Body of pancreas (tissue), 4 donors: Measurements from ENCODE around the gene CARHSP1. TPM values are rescaled to one million over a fixed set of nuclear protein-coding genes. Genes with fewer than 3 reads are reported as not detected.
"Not testable (repeated sequence)": the region's sequence is repeated elsewhere in the genome, so short reads cannot be mapped to it uniquely, and the experiment has no call there.

Source experiments
- ATAC-seq: fragments of 150-250 bp; one replicate; pipeline ENCODE4 v1.9.1; 2016
- DNase-seq, 4 donors: peaks; one replicate each; pipeline ENCODE4 v3.0.0-alpha.2; 2019
- H3K27ac ChIP-seq, 4 donors: fragments of 200-600 bp; sonication (generic); 1 replicate in 3 of 4; 2 replicates in 1 of 4; pipeline versions ENCODE4 v1.5.1 to v1.6.1; 2016 to 2019; ENCODE audit warnings: mild to moderate bottlenecking in 1 of 4, mixed read lengths in 1 of 4, moderate library complexity in 1 of 4
- H3K27me3 ChIP-seq, 2 donors: fragments of 200-600 bp; sonication (generic); one replicate each; pipeline ENCODE4 v1.6.0; 2016; ENCODE audit warnings: mild to moderate bottlenecking in 1 of 2
- H3K36me3 ChIP-seq, 2 donors: fragments of 200-600 bp; sonication (generic); replicated peaks in 1 of 2; 2 replicates each; pipeline ENCODE4 v1.5.1; 2016; ENCODE audit warnings: low read depth in 2 of 2; ENCODE audit not compliant: insufficient read depth in 1 of 2
- H3K4me1 ChIP-seq: fragments of 200-600 bp; sonication (generic); one replicate; pipeline ENCODE4 v1.6.0; 2016
- H3K4me3 ChIP-seq, 2 donors: fragments of 200-600 bp; sonication (generic); 1 replicate in 1 of 2; 2 replicates in 1 of 2; pipeline ENCODE4 v1.5.1; 2016 to 2019
- H3K9me3 ChIP-seq, 3 donors: fragments of 200-600 bp; sonication (generic); 1 replicate in 2 of 3; 2 replicates in 1 of 3; pipeline ENCODE4 v1.5.1; 2016
- CTCF ChIP-seq, 7 experiments: fragments of 450-650 bp in 4 of 7; fragments of 200-600 bp in 3 of 7; sonication (generic) in 3 of 7; IDR thresholded peaks; one replicate each; pipeline ENCODE4 v1.5.1; 2016 to 2019; ENCODE audit warnings: antibody characterized with exemption in 7 of 7
- POLR2A ChIP-seq, 3 donors: fragments of 450-650 bp; IDR thresholded peaks; one replicate each; pipeline ENCODE4 v1.6.1; 2016; ENCODE audit warnings: antibody characterized with exemption in 3 of 3, mild to moderate bottlenecking in 2 of 3
- WGBS, 2 donors: methylation state at CpG; one replicate each; pipeline ENCODE4 v1.1.5; 2017; 5-methylcytosine and 5-hydroxymethylcytosine counted together
- intact Hi-C: fragments of 100-400 bp; cut with DNase I; formaldehyde crosslinking; loops from one replicate; pipeline ENCODE4 v1.15.1; 2023
- total RNA-seq, 2 donors: library from RNA; depleted of rRNA; stranded (reverse); fragments of >200 nt; gene quantifications; one replicate each; pipeline ENCODE4 v1.1.0, GENCODE V29; 2016

CARHSP1 gene
- total RNA-seq, 2 donors from 2014 or later: 16.5 to 59.9 TPM

DNA sequence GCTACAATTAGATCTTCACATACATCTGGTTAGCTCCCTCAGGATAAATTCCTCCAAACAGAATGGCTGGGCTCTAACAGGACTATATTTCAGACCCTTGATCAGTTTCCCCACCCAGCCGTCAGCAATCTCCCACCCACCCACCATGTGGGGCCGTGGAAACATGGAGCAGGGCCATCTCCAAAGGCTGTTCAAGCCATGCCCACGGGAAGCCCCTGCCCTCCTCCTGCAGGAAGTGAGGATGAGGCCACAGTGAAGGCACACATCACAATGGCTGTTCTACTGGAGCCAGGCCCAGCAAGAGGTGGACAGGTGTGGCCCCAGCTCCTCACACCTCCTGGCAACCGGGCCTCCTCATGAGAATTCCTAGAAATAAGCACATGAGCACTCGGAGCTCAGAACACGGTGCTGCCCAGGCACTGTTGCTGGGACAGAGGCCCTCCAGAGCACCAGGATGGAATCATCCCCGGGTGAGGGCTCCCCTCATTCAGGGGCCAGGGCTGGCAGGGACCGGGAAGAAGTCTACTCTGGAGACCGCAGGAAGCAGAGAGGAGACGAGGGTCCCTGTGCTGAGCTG is 13.3 kb upstream of the CARHSP1 start, which contains the start of gene LITAFD:
Gene LITAFD (plus strand): TSS at position 311 of the 577 bp plus-strand sequence. CDS start 2,005 bp downstream, outside the sequence.
- Histone ChIP-seq H3K4me1 (peaks cover 29% of the 10 kb centered on the region), H3K9me3 (no peaks in the 10 kb centered on the region), H3K4me3 (no peak within 1 kb of the TSS), H3K27me3 (no peaks in the 10 kb centered on the region), H3K36me3 (no peaks in the 10 kb centered on the region), H3K27ac (no peak within 1 kb of the TSS)
- intact Hi-C loops: loop anchor here (5.0 to 10.0 kb wide), 2 partner anchors 225 to 317 kb away; no protein-coding TSS in a partner anchor
- ATAC-seq: no peak
- WGBS, 2 donors: 60 to 70% methylated on average over 6 to 8 of the region's 10 CpGs
- DNase-seq: no peak
- TF ChIP-seq POLR2A (IDR thresholded peaks at IDR 0.05): no peak
- no peak for TF ChIP-seq CTCF (IDR thresholded peaks at IDR 0.05)

GRCh38 chr16:8880839-8881510 is 12.2 kb upstream of the CARHSP1 start:
- no peak overlapping the region for H3K27ac ChIP-seq
- intact Hi-C loops: loop anchor here (5.0 to 10.0 kb wide), 2 partner anchors 224 to 316 kb away; no protein-coding TSS in a partner anchor
- WGBS, 2 donors: 79 to 81% methylated on average over 8 of the region's 8 CpGs
- peaks cover 21% of the 10 kb centered on the region for H3K4me1 ChIP-seq
- DNase-seq (no peak), ATAC-seq (no peak)
- TF ChIP-seq POLR2A (IDR thresholded peaks at IDR 0.05) (no peak), CTCF (IDR thresholded peaks at IDR 0.05) (no peak)
- no peaks in the 10 kb centered on the region for H3K9me3 ChIP-seq
- H3K27me3 ChIP-seq: no peaks in the 10 kb centered on the region
- no peak overlapping the region for H3K4me3 ChIP-seq
- H3K36me3 ChIP-seq: no peaks in the 10 kb centered on the region

- WGBS, 2 donors: 58 to 63% methylated on average over 6 of the region's 6 CpGs
- Histone ChIP-seq H3K4me1 (peaks cover 15% of the 10 kb centered on the region), H3K4me3 (no peak overlapping the region), H3K9me3 (no peaks in the 10 kb centered on the region), H3K27me3 (no peaks in the 10 kb centered on the region), H3K36me3 (no peaks in the 10 kb centered on the region), H3K27ac (peak overlapping the region in 2 of 4 donors; percentile 56 to 70)
- ATAC-seq (peak; percentile 34), DNase-seq (peak in 1 of 4 donors; percentile 40)
- TF ChIP-seq CTCF (IDR thresholded peaks at IDR 0.05) (no peak), POLR2A (IDR thresholded peaks at IDR 0.05) (no peak)
- intact Hi-C loops: loop anchor here (5.0 kb wide), 1 partner anchor 211 kb away; no protein-coding TSS in a partner anchor
Observed at GRCh38 chr16:8878523-8878911, 9.7 kb upstream of the CARHSP1 start.

GRCh38 chr16:8877894-8878522 is 9.2 kb upstream of the CARHSP1 start:
- no peak overlapping the region for H3K4me3 ChIP-seq
- WGBS, 2 donors: 73 to 76% methylated on average over 7 to 8 of the region's 8 CpGs
- TF ChIP-seq CTCF (IDR thresholded peaks at IDR 0.05) (no peak), POLR2A (IDR thresholded peaks at IDR 0.05) (no peak)
- H3K36me3 ChIP-seq: no peaks in the 10 kb centered on the region
- DNase-seq (no peak), ATAC-seq (peak; percentile 33)
- intact Hi-C loops: loop anchor here (5.0 kb wide), 1 partner anchor 211 kb away; no protein-coding TSS in a partner anchor
- peaks cover 15% of the 10 kb centered on the region for H3K4me1 ChIP-seq
- H3K27me3 ChIP-seq: no peaks in the 10 kb centered on the region
- no peaks in the 10 kb centered on the region for H3K9me3 ChIP-seq
- peak overlapping the region in 2 of 4 donors; percentile 56 to 70 for H3K27ac ChIP-seq

DNA sequence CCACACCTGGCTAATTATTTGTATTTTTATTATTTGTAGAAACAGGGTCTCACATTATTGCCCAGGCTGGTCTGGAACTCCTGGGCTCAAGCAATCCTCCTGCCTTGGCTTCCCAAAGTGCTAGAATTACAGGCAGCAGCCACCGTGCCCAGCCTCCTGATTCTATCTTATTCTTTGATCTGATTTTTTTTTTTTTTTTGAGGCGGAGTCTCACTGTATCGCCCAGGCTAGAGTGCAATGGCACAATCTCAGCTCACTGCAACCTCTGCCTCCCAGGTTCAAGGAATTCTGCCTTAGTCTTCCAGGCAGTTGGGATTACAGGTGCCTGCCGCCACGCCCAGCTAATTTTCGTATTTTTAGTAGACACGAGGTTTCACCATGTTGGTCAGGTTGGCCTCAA is 6.5 kb upstream of the CARHSP1 start:
- H3K36me3 ChIP-seq, H3K27me3 ChIP-seq, H3K9me3 ChIP-seq, H3K27ac ChIP-seq, DNase-seq, ATAC-seq, H3K4me3 ChIP-seq: not testable (repeated sequence)
- intact Hi-C loops: loop anchor here (5.0 kb wide), 1 partner anchor 208 kb away; no protein-coding TSS in a partner anchor
- 73 to 91% methylated on average over 7 of the region's 7 CpGs for WGBS, 2 donors
- H3K4me1 ChIP-seq: peaks cover 24% of the 10 kb centered on the region
